GM18508 (cell line): Measurements from ENCODE around the gene ZNF574.
"Not testable (repeated sequence)": the region's sequence is repeated elsewhere in the genome, so short reads cannot be mapped to it uniquely, and the experiment has no call there.

Source experiments
- ATAC-seq: cut with Tn5 transposase; IDR thresholded peaks from one replicate; pipeline ENCODE4 v1.9.1; 2021; ENCODE audit warnings: moderate number of reproducible peaks; ENCODE audit not compliant: insufficient read depth, unreplicated experiment

Gene ZNF574

GRCh38 chr19:42075616-42076379 lies at the start of gene ZNF574:
ZNF574 (plus strand) TSS chr19:42076166; CDS start chr19:42078607, 2,441 bp downstream.
- peak; percentile 84 for ATAC-seq

- no peak for ATAC-seq
These were observed 47.4 kb upstream of the ZNF574 start for GRCh38 chr19:42028304-42029216.

- ATAC-seq = no peak
These were observed 45.1 kb upstream of the ZNF574 start for GRCh38 chr19:42030645-42031440.

GRCh38 chr19:42032431-42032830 lies 43.5 kb upstream of the ZNF574 start:
- ATAC-seq = no peak

GRCh38 chr19:42033413-42033812 lies 42.6 kb upstream of the ZNF574 start:
- ATAC-seq = no peak

- not testable (repeated sequence) for ATAC-seq
These were observed 41.1 kb upstream of the ZNF574 start for GRCh38 chr19:42034640-42035391.

GRCh38 chr19:42037649-42038048 lies 38.3 kb upstream of the ZNF574 start:
- no peak for ATAC-seq

- no peak for ATAC-seq
These were observed 37.3 kb upstream of the ZNF574 start for GRCh38 chr19:42038666-42039065.

GRCh38 chr19:42040031-42040430 lies 35.9 kb upstream of the ZNF574 start:
- ATAC-seq = no peak

GRCh38 chr19:42040491-42040890 lies 35.5 kb upstream of the ZNF574 start:
- not testable (repeated sequence) for ATAC-seq

- no peak for ATAC-seq
These were observed 33.4 kb upstream of the ZNF574 start for GRCh38 chr19:42042455-42043170.

- ATAC-seq = no peak
These were observed 30.4 kb upstream of the ZNF574 start for GRCh38 chr19:42045575-42045974.

GRCh38 chr19:42048992-42049391 lies 27.0 kb upstream of the ZNF574 start:
- ATAC-seq = no peak

- ATAC-seq = no peak
These were observed 24.5 kb upstream of the ZNF574 start for GRCh38 chr19:42051166-42052115.

- no peak for ATAC-seq
These were observed 23.6 kb upstream of the ZNF574 start for GRCh38 chr19:42052241-42052863.

- no peak for ATAC-seq
These were observed 22.7 kb upstream of the ZNF574 start for GRCh38 chr19:42053037-42053935.

- ATAC-seq = no peak
These were observed 21.8 kb upstream of the ZNF574 start for GRCh38 chr19:42054205-42054604.
